HL-60 (cell line): ENCODE results near the gene DSG4.

Experiments used
- DNase-seq, 2 experiments: peaks; one replicate each; pipeline ENCODE4 v3.0.0-alpha.2; 2010 to 2020; ENCODE audit warnings: low read depth in 1 of 2, low spot score in 1 of 2
- H3K27ac ChIP-seq: fragments of 250-450 bp; sonication (Bioruptor Pico); replicated peaks from 2 replicates; pipeline ENCODE4 v1.5.1; 2020; ENCODE audit warnings: mild to moderate bottlenecking, moderate library complexity
- H3K27me3 ChIP-seq: fragments of 250-450 bp; sonication (Bioruptor Pico); 2 replicates; pipeline ENCODE4 v1.5.1; 2021; ENCODE audit warnings: mild to moderate bottlenecking, moderate library complexity; ENCODE audit not compliant: insufficient read depth, poor library complexity, severe bottlenecking
- H3K4me3 ChIP-seq: replicated peaks from 2 replicates; pipeline ENCODE4 v1.5.1; 2011; ENCODE audit warnings: mild to moderate bottlenecking, control low read depth, low read length; ENCODE audit not compliant: insufficient read depth
- GABPA ChIP-seq: IDR thresholded peaks from 2 replicates; pipeline ENCODE4 v1.6.1; 2012; ENCODE audit warnings: low read depth
- POLR2AphosphoS5 ChIP-seq: IDR thresholded peaks from 2 replicates; pipeline ENCODE4 v1.6.1; 2012; ENCODE audit warnings: low read depth
- SPI1 ChIP-seq: IDR thresholded peaks from 2 replicates; pipeline ENCODE4 v1.6.1; 2012; ENCODE audit warnings: low read depth, mild to moderate bottlenecking, borderline replicate concordance
- TF ChIP-seq, protein P1 (sequence below): IDR thresholded peaks from 2 replicates; pipeline ENCODE4 v1.6.1; 2012; ENCODE audit warnings: low read depth; ENCODE audit not compliant: insufficient replicate concordance
- TF ChIP-seq, protein P2 (sequence below): IDR thresholded peaks from one replicate; pipeline ENCODE4 v1.5.1; 2011; ENCODE audit warnings: low read length, control low read depth, inconsistent platforms; ENCODE audit not compliant: insufficient read depth

DSG4 gene

DNA sequence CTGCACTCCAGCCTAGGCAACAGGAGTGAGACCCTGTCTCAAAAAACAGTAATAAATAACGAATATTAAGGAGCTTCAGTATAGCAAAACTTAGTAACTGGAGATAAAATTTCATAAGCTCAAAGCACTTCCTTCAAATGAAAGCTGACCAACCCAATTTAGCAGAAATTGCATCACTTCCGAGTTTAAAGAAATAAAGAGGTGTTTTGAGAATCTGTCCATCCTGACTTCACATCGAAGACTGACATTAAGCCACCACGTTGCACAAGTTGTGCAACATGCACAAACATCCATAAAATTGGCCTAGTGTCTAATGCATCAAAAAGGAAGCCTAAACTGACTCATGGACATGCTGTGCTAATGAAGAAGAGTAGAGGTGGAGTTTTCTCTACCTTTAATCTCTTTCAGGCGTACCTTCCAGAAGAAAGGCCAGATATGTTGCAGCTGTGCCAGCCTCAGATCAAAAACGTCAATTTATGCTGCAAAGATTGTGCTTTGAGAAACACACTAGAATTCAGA, 63.3 kb downstream of the DSG4 start:
- Histone ChIP-seq H3K27me3 (no peaks in the 10 kb centered on the region), H3K27ac (no peak overlapping the region), H3K4me3 (no peak overlapping the region)
- peak; percentile 11 to 36 for DNase-seq
- TF ChIP-seq, protein P1, sequence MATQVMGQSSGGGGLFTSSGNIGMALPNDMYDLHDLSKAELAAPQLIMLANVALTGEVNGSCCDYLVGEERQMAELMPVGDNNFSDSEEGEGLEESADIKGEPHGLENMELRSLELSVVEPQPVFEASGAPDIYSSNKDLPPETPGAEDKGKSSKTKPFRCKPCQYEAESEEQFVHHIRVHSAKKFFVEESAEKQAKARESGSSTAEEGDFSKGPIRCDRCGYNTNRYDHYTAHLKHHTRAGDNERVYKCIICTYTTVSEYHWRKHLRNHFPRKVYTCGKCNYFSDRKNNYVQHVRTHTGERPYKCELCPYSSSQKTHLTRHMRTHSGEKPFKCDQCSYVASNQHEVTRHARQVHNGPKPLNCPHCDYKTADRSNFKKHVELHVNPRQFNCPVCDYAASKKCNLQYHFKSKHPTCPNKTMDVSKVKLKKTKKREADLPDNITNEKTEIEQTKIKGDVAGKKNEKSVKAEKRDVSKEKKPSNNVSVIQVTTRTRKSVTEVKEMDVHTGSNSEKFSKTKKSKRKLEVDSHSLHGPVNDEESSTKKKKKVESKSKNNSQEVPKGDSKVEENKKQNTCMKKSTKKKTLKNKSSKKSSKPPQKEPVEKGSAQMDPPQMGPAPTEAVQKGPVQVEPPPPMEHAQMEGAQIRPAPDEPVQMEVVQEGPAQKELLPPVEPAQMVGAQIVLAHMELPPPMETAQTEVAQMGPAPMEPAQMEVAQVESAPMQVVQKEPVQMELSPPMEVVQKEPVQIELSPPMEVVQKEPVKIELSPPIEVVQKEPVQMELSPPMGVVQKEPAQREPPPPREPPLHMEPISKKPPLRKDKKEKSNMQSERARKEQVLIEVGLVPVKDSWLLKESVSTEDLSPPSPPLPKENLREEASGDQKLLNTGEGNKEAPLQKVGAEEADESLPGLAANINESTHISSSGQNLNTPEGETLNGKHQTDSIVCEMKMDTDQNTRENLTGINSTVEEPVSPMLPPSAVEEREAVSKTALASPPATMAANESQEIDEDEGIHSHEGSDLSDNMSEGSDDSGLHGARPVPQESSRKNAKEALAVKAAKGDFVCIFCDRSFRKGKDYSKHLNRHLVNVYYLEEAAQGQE, result no peak
- TF ChIP-seq SPI1, result peak; percentile 47; the same call in 1 of the 2 replicates

DNA sequence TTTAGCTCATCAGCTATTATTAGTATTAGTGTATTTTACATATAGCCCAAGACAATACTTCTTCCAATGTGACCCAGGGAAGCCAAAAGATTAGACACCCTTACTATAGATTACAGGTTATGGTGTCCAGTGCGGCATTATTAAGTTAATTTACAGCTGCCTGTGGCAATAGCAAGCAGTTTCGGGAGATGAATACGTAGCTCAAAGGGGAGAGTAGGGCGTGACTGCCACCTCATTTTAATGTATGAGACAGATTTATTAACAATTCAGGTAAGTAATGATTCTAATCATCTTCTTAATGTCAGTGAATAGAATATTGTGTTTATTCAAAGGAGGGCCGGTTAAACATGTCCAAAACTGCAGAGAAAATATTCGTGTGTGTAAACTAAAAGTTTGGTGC, 64.2 kb downstream of the DSG4 start:
- H3K4me3 ChIP-seq, result no peak overlapping the region
- DNase-seq, result no peak
- TF ChIP-seq SPI1, result no peak
- TF ChIP-seq, protein P1, result no peak
- TF ChIP-seq GABPA, result no peak
- TF ChIP-seq, protein P2, sequence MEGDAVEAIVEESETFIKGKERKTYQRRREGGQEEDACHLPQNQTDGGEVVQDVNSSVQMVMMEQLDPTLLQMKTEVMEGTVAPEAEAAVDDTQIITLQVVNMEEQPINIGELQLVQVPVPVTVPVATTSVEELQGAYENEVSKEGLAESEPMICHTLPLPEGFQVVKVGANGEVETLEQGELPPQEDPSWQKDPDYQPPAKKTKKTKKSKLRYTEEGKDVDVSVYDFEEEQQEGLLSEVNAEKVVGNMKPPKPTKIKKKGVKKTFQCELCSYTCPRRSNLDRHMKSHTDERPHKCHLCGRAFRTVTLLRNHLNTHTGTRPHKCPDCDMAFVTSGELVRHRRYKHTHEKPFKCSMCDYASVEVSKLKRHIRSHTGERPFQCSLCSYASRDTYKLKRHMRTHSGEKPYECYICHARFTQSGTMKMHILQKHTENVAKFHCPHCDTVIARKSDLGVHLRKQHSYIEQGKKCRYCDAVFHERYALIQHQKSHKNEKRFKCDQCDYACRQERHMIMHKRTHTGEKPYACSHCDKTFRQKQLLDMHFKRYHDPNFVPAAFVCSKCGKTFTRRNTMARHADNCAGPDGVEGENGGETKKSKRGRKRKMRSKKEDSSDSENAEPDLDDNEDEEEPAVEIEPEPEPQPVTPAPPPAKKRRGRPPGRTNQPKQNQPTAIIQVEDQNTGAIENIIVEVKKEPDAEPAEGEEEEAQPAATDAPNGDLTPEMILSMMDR, result no peak
- no peak for TF ChIP-seq POLR2AphosphoS5
- no peak overlapping the region for H3K27ac ChIP-seq
- no peaks in the 10 kb centered on the region for H3K27me3 ChIP-seq

DNA sequence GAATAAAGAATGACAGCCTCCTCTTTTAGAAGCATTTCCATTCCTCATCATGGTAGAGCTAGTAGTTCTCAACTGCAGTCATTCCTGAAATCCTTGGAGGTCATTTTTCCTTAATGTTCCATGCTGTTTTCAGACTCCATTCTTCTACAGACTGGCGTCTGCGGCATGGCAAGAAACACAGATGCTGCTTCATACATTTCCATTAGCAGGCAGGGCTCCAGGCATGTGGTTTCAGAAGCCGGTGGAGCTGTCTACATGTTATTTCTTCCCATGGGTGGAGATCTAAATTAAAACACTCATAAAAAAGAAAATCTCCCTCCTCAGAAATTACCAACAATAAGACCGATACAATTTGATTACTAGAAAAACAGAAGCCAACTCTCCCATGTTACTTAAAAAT, 64.9 kb downstream of the DSG4 start:
- DNase-seq, result no peak
- TF ChIP-seq SPI1 (no peak), GABPA (no peak), POLR2AphosphoS5 (no peak)
- TF ChIP-seq, protein P2, result no peak
- TF ChIP-seq, protein P1, result no peak

More for the DNA sequence above, 64.9 kb downstream of the DSG4 start:
- no peaks in the 10 kb centered on the region for H3K27me3 ChIP-seq
- no peak overlapping the region for H3K27ac ChIP-seq
- H3K4me3 ChIP-seq, result no peak overlapping the region
